HUES64 (cell line): ENCODE results near the gene RANBP3.

Experiments used
- H3K27ac ChIP-seq: 2 replicates; pipeline ENCODE4 v1.7.0; 2013; ENCODE audit warnings: low read depth, low read length, inconsistent platforms
- H3K27me3 ChIP-seq: 2 replicates; pipeline ENCODE4 v1.6.1; 2013; ENCODE audit warnings: mild to moderate bottlenecking, low read length; ENCODE audit not compliant: insufficient read depth
- H3K36me3 ChIP-seq: 2 replicates; pipeline ENCODE4 v1.6.1; 2013; ENCODE audit warnings: mild to moderate bottlenecking, low read length; ENCODE audit not compliant: insufficient read depth
- H3K4me1 ChIP-seq: 2 replicates; pipeline ENCODE4 v1.6.1; 2013; ENCODE audit warnings: mild to moderate bottlenecking, low read length, moderate library complexity; ENCODE audit not compliant: insufficient read depth
- H3K4me3 ChIP-seq: 2 replicates; pipeline ENCODE4 v1.5.1; 2013; ENCODE audit warnings: mild to moderate bottlenecking, low read length, moderate library complexity
- H3K9ac ChIP-seq: 2 replicates; pipeline ENCODE4 v1.6.1; 2013; ENCODE audit warnings: mild to moderate bottlenecking, low read depth, low read length
- H3K9me3 ChIP-seq: 2 replicates; pipeline ENCODE4 v1.6.1; 2013; ENCODE audit warnings: low read depth, low read length; ENCODE audit not compliant: insufficient read depth
- WGBS: fragments of 150-250, 120-280 bp; methylation state at CpG from one replicate; pipeline ENCODE4 v1.1.7; 2013; ENCODE audit warnings: missing lambda C conversion rate; 5-methylcytosine and 5-hydroxymethylcytosine counted together

Gene RANBP3

GRCh38 chr19:6005321-6006069 lies 27.6 kb upstream of the RANBP3 start:
- H3K4me1 ChIP-seq, result no peaks in the 10 kb centered on the region
- H3K9me3 ChIP-seq, result no peaks in the 10 kb centered on the region
- H3K36me3 ChIP-seq, result no peaks in the 10 kb centered on the region
- H3K27ac ChIP-seq, result no peak overlapping the region
- no peaks in the 10 kb centered on the region for H3K27me3 ChIP-seq
- 92% methylated on average over 18 of the region's 18 CpGs for WGBS
- H3K4me3 ChIP-seq, result no peak overlapping the region
- no peak overlapping the region for H3K9ac ChIP-seq

GRCh38 chr19:6003976-6004375 lies 26.0 kb upstream of the RANBP3 start:
- WGBS, result 84% methylated on average over 10 of the region's 10 CpGs
- H3K4me1 ChIP-seq, result no peaks in the 10 kb centered on the region
- H3K9me3 ChIP-seq, result no peaks in the 10 kb centered on the region
- H3K4me3 ChIP-seq, result no peak overlapping the region
- H3K9ac ChIP-seq, result no peak overlapping the region
- no peaks in the 10 kb centered on the region for H3K36me3 ChIP-seq
- H3K27me3 ChIP-seq, result no peaks in the 10 kb centered on the region
- H3K27ac ChIP-seq, result no peak overlapping the region

GRCh38 chr19:6002591-6002990 lies 24.7 kb upstream of the RANBP3 start:
- Histone ChIP-seq H3K4me3 (no peak overlapping the region), H3K27ac (no peak overlapping the region), H3K9me3 (no peaks in the 10 kb centered on the region), H3K4me1 (no peaks in the 10 kb centered on the region), H3K36me3 (no peaks in the 10 kb centered on the region), H3K27me3 (no peaks in the 10 kb centered on the region), H3K9ac (no peak overlapping the region)
- WGBS, result 93% methylated on average over 26 of the region's 26 CpGs

GRCh38 chr19:6000228-6000847 lies 22.4 kb upstream of the RANBP3 start:
- Histone ChIP-seq H3K9ac (no peak overlapping the region), H3K36me3 (no peaks in the 10 kb centered on the region), H3K27ac (no peak overlapping the region), H3K4me1 (no peaks in the 10 kb centered on the region), H3K9me3 (no peaks in the 10 kb centered on the region), H3K4me3 (no peak overlapping the region), H3K27me3 (no peaks in the 10 kb centered on the region)
- WGBS, result 95% methylated on average over 7 of the region's 7 CpGs

- H3K9ac ChIP-seq, result no peak overlapping the region
- WGBS, result 94% methylated on average over 6 of the region's 6 CpGs
- no peaks in the 10 kb centered on the region for H3K4me1 ChIP-seq
These were observed 21.8 kb upstream of the RANBP3 start for GRCh38 chr19:5999693-6000092.

GRCh38 chr19:5997371-5997770 lies 19.4 kb upstream of the RANBP3 start:
- no peaks in the 10 kb centered on the region for H3K27me3 ChIP-seq
- no peak overlapping the region for H3K4me3 ChIP-seq
- no peak overlapping the region for H3K9ac ChIP-seq
- no peak overlapping the region for H3K27ac ChIP-seq
- no peaks in the 10 kb centered on the region for H3K4me1 ChIP-seq
- 74% methylated on average over 17 of the region's 17 CpGs for WGBS
- H3K36me3 ChIP-seq, result no peaks in the 10 kb centered on the region
- no peaks in the 10 kb centered on the region for H3K9me3 ChIP-seq

More at GRCh38 chr19:5999693-6000092, 21.8 kb upstream of the RANBP3 start:
- H3K27me3 ChIP-seq, result no peaks in the 10 kb centered on the region
- no peaks in the 10 kb centered on the region for H3K9me3 ChIP-seq
- H3K27ac ChIP-seq, result no peak overlapping the region
- no peak overlapping the region for H3K4me3 ChIP-seq
- no peaks in the 10 kb centered on the region for H3K36me3 ChIP-seq

- Histone ChIP-seq H3K4me1 (no peaks in the 10 kb centered on the region), H3K4me3 (no peak overlapping the region), H3K36me3 (no peaks in the 10 kb centered on the region), H3K9me3 (no peaks in the 10 kb centered on the region), H3K27me3 (no peaks in the 10 kb centered on the region), H3K27ac (no peak overlapping the region), H3K9ac (no peak overlapping the region)
- WGBS, result 95% methylated on average over 37 of the region's 37 CpGs
These were observed 18.8 kb upstream of the RANBP3 start for GRCh38 chr19:5996623-5997320.

GRCh38 chr19:5996102-5996501 lies 18.2 kb upstream of the RANBP3 start:
- H3K9ac ChIP-seq, result no peak overlapping the region
- H3K27me3 ChIP-seq, result no peaks in the 10 kb centered on the region
- no peaks in the 10 kb centered on the region for H3K4me1 ChIP-seq
- no peak overlapping the region for H3K4me3 ChIP-seq
- 96% methylated on average over 26 of the region's 26 CpGs for WGBS
- 0 out of 2 replicates have a peak, but pooled peaks cover 2% of the 10 kb centered on the region for H3K9me3 ChIP-seq
- H3K27ac ChIP-seq, result no peak overlapping the region
- H3K36me3 ChIP-seq, result no peaks in the 10 kb centered on the region

- Histone ChIP-seq H3K27ac (no peak overlapping the region), H3K36me3 (no peaks in the 10 kb centered on the region), H3K4me3 (no peak overlapping the region), H3K9me3 (0 out of 2 replicates have a peak, but pooled peaks cover 3% of the 10 kb centered on the region), H3K27me3 (no peaks in the 10 kb centered on the region), H3K9ac (no peak overlapping the region), H3K4me1 (no peaks in the 10 kb centered on the region)
- WGBS, result 94% methylated on average over 16 of the region's 16 CpGs
These were observed 17.7 kb upstream of the RANBP3 start for GRCh38 chr19:5995606-5996005.

GRCh38 chr19:5994405-5995165 lies 16.6 kb upstream of the RANBP3 start:
- 0 out of 2 replicates have a peak, but pooled peaks cover 3% of the 10 kb centered on the region for H3K9me3 ChIP-seq
- H3K36me3 ChIP-seq, result no peaks in the 10 kb centered on the region
- 95% methylated on average over 29 of the region's 29 CpGs for WGBS
- no peak overlapping the region for H3K27ac ChIP-seq
- H3K4me1 ChIP-seq, result no peaks in the 10 kb centered on the region
- H3K27me3 ChIP-seq, result no peaks in the 10 kb centered on the region
- H3K4me3 ChIP-seq, result no peak overlapping the region
- no peak overlapping the region for H3K9ac ChIP-seq
